ENCODE data around the gene PIK3R5. TPM values are rescaled to one million over a fixed set of nuclear protein-coding genes. Genes with fewer than 3 reads are reported as not detected.

The PIK3R5 gene
- total RNA-seq, 1 experiment from 2014 or later: not detected

DNA sequence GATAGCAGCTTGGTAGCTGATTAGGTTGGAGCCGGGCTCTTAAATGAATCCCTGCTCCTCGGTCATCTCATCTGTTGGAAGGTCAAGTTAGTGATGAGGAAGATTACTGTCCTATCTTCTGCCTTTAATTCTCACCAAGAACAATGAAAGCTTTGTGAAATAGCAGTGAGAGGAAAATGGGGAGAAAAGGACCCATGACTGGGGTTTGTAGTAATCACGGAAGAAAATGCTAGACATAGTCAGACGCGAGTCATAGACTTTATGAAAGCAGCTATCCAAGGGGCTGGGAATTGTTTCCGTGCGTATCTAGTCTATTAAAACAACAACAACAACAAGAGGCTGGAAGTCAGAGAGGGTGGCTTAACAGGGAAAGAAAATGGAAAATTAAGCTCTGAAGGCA lies 18.3 kb downstream of the PIK3R5 start:
- Histone ChIP-seq H3K4me3 (ENCODE audit: low read depth, low read length) (no peak overlapping the region), H3K36me3 (ENCODE audit: control insufficient read depth, insufficient read depth, low read length) (no peaks in the 10 kb centered on the region), H3K27me3 (replicated peaks; ENCODE audit: control insufficient read depth, insufficient read depth, low read length) (no peaks in the 10 kb centered on the region), H3K9me3 (no peaks in the 10 kb centered on the region), H3K4me1 (no peaks in the 10 kb centered on the region)
- no peak overlapping the region for H3K27ac Mint-ChIP-seq (ENCODE audit: unreplicated experiment)
- no peaks in the 10 kb centered on the region for H3K4me1 Mint-ChIP-seq (ENCODE audit: low read depth, unreplicated experiment)
- H3K9me3 Mint-ChIP-seq (ENCODE audit: unreplicated experiment): peaks cover 8% of the 10 kb centered on the region
- BruUV-seq (replicated peaks): no TSS peak
- POLR2A ChIA-PET: no interaction called here
- H3K4me3 Mint-ChIP-seq (ENCODE audit: unreplicated experiment): no peak overlapping the region
- peaks cover 8% of the 10 kb centered on the region for H3K27me3 Mint-ChIP-seq (ENCODE audit: insufficient read depth, unreplicated experiment)
- CTCF ChIA-PET: no interaction called here
- H3K36me3 Mint-ChIP-seq (ENCODE audit: insufficient read depth, unreplicated experiment): no peaks in the 10 kb centered on the region
- TF ChIP-seq, protein P1, sequence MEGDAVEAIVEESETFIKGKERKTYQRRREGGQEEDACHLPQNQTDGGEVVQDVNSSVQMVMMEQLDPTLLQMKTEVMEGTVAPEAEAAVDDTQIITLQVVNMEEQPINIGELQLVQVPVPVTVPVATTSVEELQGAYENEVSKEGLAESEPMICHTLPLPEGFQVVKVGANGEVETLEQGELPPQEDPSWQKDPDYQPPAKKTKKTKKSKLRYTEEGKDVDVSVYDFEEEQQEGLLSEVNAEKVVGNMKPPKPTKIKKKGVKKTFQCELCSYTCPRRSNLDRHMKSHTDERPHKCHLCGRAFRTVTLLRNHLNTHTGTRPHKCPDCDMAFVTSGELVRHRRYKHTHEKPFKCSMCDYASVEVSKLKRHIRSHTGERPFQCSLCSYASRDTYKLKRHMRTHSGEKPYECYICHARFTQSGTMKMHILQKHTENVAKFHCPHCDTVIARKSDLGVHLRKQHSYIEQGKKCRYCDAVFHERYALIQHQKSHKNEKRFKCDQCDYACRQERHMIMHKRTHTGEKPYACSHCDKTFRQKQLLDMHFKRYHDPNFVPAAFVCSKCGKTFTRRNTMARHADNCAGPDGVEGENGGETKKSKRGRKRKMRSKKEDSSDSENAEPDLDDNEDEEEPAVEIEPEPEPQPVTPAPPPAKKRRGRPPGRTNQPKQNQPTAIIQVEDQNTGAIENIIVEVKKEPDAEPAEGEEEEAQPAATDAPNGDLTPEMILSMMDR (IDR thresholded peaks at IDR 0.05; ENCODE audit: insufficient read depth in 1 of 2, low read depth in 1 of 2, low read length in 1 of 2, severe bottlenecking in 1 of 2, unreplicated experiment in 1 of 2): no peak
- intact Hi-C loops (cut with micrococcal nuclease; ENCODE audit: unreplicated experiment): no loop called here
- no peak for DNase-seq

DNA sequence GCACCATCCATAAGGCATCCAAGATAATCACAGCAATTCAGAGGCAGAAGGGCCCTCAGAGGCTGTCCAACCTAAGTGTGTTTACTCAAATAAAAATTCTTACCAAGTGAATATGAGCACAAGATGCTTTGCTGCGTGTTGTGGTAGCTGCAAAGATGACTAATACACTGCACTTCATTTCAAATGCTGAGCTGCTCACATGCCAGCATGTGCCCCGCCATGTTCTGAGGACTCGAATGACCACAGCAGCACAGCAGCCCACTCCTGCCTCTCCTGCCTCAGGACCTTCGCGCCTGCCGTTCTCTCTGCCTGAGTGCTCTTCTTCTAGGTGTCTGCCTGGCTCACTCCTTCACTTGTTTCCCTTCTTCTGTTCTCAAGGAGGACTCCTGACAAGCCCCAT lies 19.0 kb downstream of the PIK3R5 start:
- Mint-ChIP-seq H3K4me3 (ENCODE audit: unreplicated experiment) (no peak overlapping the region), H3K36me3 (ENCODE audit: insufficient read depth, unreplicated experiment) (no peaks in the 10 kb centered on the region), H3K9me3 (ENCODE audit: unreplicated experiment) (peaks cover 8% of the 10 kb centered on the region), H3K27ac (ENCODE audit: unreplicated experiment) (no peak overlapping the region), H3K4me1 (ENCODE audit: low read depth, unreplicated experiment) (no peaks in the 10 kb centered on the region), H3K27me3 (ENCODE audit: insufficient read depth, unreplicated experiment) (peaks cover 8% of the 10 kb centered on the region)
- Histone ChIP-seq H3K36me3 (ENCODE audit: control insufficient read depth, insufficient read depth, low read length) (no peaks in the 10 kb centered on the region), H3K4me1 (no peaks in the 10 kb centered on the region), H3K9me3 (no peaks in the 10 kb centered on the region), H3K4me3 (ENCODE audit: low read depth, low read length) (no peak overlapping the region), H3K27me3 (replicated peaks; ENCODE audit: control insufficient read depth, insufficient read depth, low read length) (no peaks in the 10 kb centered on the region)
- ChIA-PET POLR2A (no interaction called here), CTCF (no interaction called here)
- no TSS peak for BruUV-seq (replicated peaks)
- TF ChIP-seq, protein P1 (IDR thresholded peaks at IDR 0.05; ENCODE audit: insufficient read depth in 1 of 2, low read depth in 1 of 2, low read length in 1 of 2, severe bottlenecking in 1 of 2, unreplicated experiment in 1 of 2): no peak
- no peak for DNase-seq
- intact Hi-C loops (cut with micrococcal nuclease; ENCODE audit: unreplicated experiment): no loop called here

DNA sequence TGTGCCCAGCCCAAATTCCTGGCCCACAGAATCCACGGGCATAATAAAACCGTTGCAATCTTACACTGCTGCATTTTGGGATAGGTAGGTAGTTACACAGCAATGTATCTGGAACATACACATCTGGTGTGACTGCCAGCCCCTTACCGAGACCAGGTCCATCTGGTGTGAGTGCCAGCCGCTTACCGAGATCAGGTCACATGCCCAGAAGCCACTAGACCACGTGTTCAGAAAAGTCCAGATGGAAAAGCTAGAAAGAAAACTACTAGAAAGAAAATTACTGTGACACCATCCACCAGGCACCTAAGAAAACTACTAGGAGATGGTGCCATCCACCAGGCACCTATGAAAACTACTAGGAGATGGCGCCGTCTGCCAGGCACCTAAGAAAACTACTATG lies 19.4 kb downstream of the PIK3R5 start:
- no peaks in the 10 kb centered on the region for H3K4me1 ChIP-seq
- Mint-ChIP-seq H3K9me3 (ENCODE audit: unreplicated experiment) (peaks cover 8% of the 10 kb centered on the region), H3K36me3 (ENCODE audit: insufficient read depth, unreplicated experiment) (no peaks in the 10 kb centered on the region), H3K27me3 (ENCODE audit: insufficient read depth, unreplicated experiment) (peaks cover 5% of the 10 kb centered on the region), H3K4me3 (ENCODE audit: unreplicated experiment) (no peak overlapping the region), H3K27ac (ENCODE audit: unreplicated experiment) (no peak overlapping the region), H3K4me1 (ENCODE audit: low read depth, unreplicated experiment) (no peaks in the 10 kb centered on the region)
- CTCF ChIA-PET: no interaction called here
- intact Hi-C loops (cut with micrococcal nuclease; ENCODE audit: unreplicated experiment): no loop called here
- no peaks in the 10 kb centered on the region for H3K27me3 ChIP-seq (replicated peaks; ENCODE audit: control insufficient read depth, insufficient read depth, low read length)
- BruUV-seq (replicated peaks): no TSS peak
- H3K9me3 ChIP-seq: no peaks in the 10 kb centered on the region
- no peak for DNase-seq
- no peaks in the 10 kb centered on the region for H3K36me3 ChIP-seq (ENCODE audit: control insufficient read depth, insufficient read depth, low read length)
- H3K4me3 ChIP-seq (ENCODE audit: low read depth, low read length): no peak overlapping the region
- TF ChIP-seq, protein P1 (IDR thresholded peaks at IDR 0.05; ENCODE audit: insufficient read depth in 1 of 2, low read depth in 1 of 2, low read length in 1 of 2, severe bottlenecking in 1 of 2, unreplicated experiment in 1 of 2): no peak
- POLR2A ChIA-PET: no interaction called here
